Ectodermal cell (in vitro differentiated cells): ENCODE results near the gene NFE2L2.
"Not testable (repeated sequence)": the region's sequence is repeated elsewhere in the genome, so short reads cannot be mapped to it uniquely, and the experiment has no call there.

ENCODE experiments used
- H3K27ac ChIP-seq: 2 replicates; pipeline ENCODE4 v1.7.0; 2013; ENCODE audit warnings: mild to moderate bottlenecking, low read depth, low read length; ENCODE audit not compliant: insufficient read depth, poor library complexity, severe bottlenecking
- H3K27me3 ChIP-seq: 2 replicates; pipeline ENCODE4 v1.7.0; 2013; ENCODE audit warnings: mild to moderate bottlenecking, low read length; ENCODE audit not compliant: insufficient read depth, control insufficient read depth, poor library complexity, severe bottlenecking
- H3K36me3 ChIP-seq: one replicate; pipeline ENCODE4 v1.7.0; 2013; ENCODE audit warnings: low read length; ENCODE audit not compliant: control insufficient read depth, insufficient read depth
- H3K4me1 ChIP-seq: one replicate; pipeline ENCODE4 v1.7.0; 2013; ENCODE audit warnings: low read length; ENCODE audit not compliant: control insufficient read depth, insufficient read depth
- H3K4me3 ChIP-seq: 2 replicates; pipeline ENCODE4 v1.7.0; 2013; ENCODE audit warnings: low read depth, low read length, control low read depth; ENCODE audit not compliant: insufficient read depth
- H3K9me3 ChIP-seq: 2 replicates; pipeline ENCODE4 v1.7.0; 2013; ENCODE audit warnings: mild to moderate bottlenecking, low read length, moderate library complexity; ENCODE audit not compliant: control insufficient read depth
- WGBS, 2 experiments: methylation state at CpG; one replicate each; pipeline ENCODE4 v1.1.7; 2013; ENCODE audit warnings: missing lambda C conversion rate in 2 of 2; 5-methylcytosine and 5-hydroxymethylcytosine counted together

The NFE2L2 gene

DNA sequence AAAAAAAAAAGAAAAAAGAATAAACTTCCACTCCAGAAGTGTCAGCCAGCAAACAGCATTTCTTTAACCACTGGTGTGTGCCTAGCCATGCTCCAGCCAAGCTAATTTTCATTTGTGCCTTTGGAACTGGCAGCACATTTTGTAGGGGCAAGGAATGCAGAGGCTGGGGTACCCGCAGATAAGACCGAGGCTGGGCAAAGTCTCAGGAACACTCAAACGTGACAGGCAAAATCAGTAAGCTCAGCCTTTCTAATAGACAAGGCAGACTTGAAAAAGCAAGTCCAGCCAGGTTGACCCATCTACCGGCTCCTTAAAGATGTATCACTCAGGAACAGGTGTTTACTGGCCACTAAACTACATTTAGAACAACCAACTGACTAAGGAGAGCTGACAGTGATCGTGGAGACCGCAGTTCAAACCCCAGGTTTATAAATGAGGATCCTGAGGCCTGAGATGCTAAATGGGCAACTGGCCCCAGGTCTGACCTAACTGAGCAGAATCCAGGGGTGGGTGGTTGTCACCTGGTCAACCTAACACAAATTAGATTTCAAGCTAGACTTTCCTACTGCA, 16.7 kb downstream of the NFE2L2 start:
- Histone ChIP-seq H3K36me3 (no peaks in the 10 kb centered on the region), H3K27ac (no peak overlapping the region), H3K27me3 (no peaks in the 10 kb centered on the region), H3K9me3 (no peaks in the 10 kb centered on the region), H3K4me1 (no peaks in the 10 kb centered on the region), H3K4me3 (no peak overlapping the region)
- 93 to 96% methylated on average over 6 of the region's 6 CpGs for WGBS, 2 experiments

DNA sequence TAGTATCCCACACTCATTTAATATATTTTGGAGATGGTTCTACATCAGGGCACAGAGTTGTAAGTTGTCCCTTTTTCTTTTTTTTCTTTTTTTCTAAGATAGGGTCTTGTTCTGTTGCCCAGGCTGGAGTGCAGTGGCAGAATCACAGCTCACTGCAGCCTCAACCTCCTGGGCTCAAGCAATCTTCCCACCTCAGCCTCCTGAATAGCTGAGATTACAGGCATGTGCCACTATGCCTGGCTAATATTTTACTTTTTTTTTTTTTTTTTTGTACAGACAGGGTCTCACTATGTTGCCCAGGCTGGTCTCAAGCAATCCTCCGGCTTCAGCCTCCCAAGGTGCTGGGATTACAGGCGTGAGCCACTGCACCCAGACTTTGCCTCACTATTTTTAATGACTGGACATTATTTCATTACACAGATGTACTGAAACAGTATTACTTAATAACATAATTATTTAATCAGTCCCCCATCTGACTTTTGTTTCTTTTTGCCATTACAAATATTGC, 17.9 kb downstream of the NFE2L2 start:
- H3K27ac ChIP-seq, H3K4me3 ChIP-seq, H3K4me1 ChIP-seq, H3K9me3 ChIP-seq, H3K27me3 ChIP-seq, H3K36me3 ChIP-seq: not testable (repeated sequence)
- WGBS, 2 experiments = 91 to 97% methylated on average over 2 of the region's 2 CpGs

DNA sequence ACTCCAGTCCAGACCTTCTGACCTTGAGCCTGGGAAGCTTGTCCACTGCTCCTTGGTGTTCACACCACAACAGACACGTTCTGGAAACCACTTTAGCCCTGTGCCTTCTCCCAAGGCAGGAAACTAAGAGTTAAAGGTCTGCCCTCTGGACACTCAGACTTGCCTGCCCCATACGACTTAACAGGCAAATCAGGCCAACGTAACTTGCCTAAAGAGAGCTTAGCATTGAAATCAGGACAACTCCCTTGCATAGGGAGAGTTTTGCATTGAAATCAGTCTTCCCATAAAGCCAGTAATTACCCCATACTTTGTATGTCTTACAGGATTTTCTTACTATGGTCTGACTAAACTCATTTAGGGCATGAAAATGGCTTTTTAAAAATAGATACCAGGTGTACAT, 18.5 kb downstream of the NFE2L2 start:
- Histone ChIP-seq H3K27me3 (no peaks in the 10 kb centered on the region), H3K36me3 (no peaks in the 10 kb centered on the region), H3K27ac (no peak overlapping the region), H3K9me3 (no peaks in the 10 kb centered on the region), H3K4me3 (no peak overlapping the region), H3K4me1 (no peaks in the 10 kb centered on the region)
- WGBS, 2 experiments = 37 to 43% methylated on average over 3 of the region's 3 CpGs

DNA sequence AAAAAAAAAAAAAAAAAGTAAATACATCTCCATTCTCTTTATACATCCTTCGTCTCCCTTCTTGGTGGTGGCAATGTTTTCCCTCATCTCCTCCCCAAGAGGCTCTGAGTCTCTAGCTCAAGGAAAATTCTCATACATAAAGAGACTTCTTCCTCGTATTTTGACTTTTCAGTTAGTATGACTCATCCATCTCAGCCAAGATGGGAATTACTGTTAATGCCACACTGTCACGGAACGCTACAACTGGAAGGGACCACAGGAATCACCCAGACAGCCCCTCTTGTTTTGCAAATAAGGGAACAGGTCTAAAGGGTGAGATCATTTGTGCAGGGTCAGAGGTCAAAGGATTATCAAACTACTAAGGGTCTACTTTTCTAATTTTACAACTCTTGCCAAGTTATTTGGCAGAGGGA, 19.5 kb downstream of the NFE2L2 start:
- no peaks in the 10 kb centered on the region for H3K9me3 ChIP-seq
- H3K27ac ChIP-seq = no peak overlapping the region
- H3K4me1 ChIP-seq = no peaks in the 10 kb centered on the region
- no peak overlapping the region for H3K4me3 ChIP-seq
- 48 to 55% methylated on average over 4 of the region's 4 CpGs for WGBS, 2 experiments
- no peaks in the 10 kb centered on the region for H3K36me3 ChIP-seq
- H3K27me3 ChIP-seq = no peaks in the 10 kb centered on the region

DNA sequence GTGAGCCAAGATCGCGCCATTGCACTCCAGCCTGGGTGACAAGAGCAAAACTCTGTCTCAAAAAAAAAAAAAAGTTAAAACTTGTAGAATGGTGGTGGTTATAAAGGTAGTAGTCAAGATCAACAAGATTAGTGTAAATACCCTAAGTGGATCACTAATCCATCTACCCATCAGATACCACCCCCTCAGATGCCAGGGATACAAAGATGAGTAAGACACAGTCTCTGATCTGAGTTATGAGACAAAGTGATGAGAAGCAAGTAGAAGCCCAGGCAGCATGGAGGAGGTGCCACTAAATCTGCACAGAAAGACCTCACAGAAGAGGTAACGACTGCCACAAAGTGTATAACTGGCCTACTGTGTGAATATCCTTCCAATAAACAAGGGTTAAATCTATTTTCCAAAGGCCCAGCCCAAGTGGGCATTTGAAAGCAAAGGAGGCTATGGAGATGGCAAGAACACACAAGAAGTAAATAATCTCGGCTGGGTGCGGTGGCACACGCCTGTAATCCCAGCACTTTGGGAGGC, 20.2 kb downstream of the NFE2L2 start:
- no peaks in the 10 kb centered on the region for H3K9me3 ChIP-seq
- no peaks in the 10 kb centered on the region for H3K4me1 ChIP-seq
- 89 to 91% methylated on average over 6 of the region's 6 CpGs for WGBS, 2 experiments
- no peak overlapping the region for H3K27ac ChIP-seq
- no peak overlapping the region for H3K4me3 ChIP-seq
- H3K27me3 ChIP-seq = no peaks in the 10 kb centered on the region
- H3K36me3 ChIP-seq = no peaks in the 10 kb centered on the region

DNA sequence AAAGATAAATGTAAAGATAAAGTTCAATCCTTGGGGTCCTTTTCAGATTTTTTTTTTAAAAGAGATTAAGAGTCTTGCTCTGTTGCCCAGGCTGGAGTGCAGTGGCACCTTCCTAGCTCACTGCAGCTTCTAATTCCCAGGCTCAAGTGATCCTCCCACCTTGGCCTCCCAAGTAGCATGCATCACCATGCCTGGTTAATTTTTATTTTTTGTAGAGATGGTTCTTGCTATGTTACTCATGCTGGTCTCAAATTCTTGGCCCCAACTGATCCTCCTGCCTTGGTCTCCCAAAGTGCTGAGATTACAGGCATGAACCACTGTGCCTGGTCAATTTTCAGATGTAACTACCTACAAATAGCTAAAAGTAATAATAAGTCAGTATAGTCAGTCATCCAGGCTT, 21.1 kb downstream of the NFE2L2 start:
- Histone ChIP-seq H3K27me3 (no peaks in the 10 kb centered on the region), H3K9me3 (no peaks in the 10 kb centered on the region), H3K4me1 (no peaks in the 10 kb centered on the region), H3K4me3 (no peak overlapping the region), H3K27ac (no peak overlapping the region), H3K36me3 (no peaks in the 10 kb centered on the region)

DNA sequence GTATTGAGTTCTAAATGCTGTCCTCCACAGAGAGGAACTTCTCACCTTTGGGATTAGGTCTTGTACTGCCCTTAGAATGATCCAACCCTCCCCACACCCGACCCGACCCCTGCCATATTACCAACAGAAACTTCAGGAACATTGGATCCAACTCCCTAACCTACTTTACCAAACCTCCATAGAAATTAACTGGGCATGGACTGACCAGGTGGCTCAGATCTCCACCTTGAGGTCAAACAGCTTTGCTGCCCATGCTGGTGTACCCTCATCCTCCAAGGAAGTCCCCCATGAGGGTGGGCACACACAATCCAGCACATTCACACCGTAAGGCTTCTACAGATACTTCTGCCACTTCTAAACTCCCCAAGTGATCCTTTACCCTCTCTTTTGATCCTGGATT, 21.5 kb downstream of the NFE2L2 start:
- Histone ChIP-seq H3K9me3 (no peaks in the 10 kb centered on the region), H3K27me3 (no peaks in the 10 kb centered on the region), H3K4me1 (no peaks in the 10 kb centered on the region), H3K4me3 (no peak overlapping the region), H3K36me3 (no peaks in the 10 kb centered on the region), H3K27ac (no peak overlapping the region)
- 96 to 98% methylated on average over 3 of the region's 3 CpGs for WGBS, 2 experiments

DNA sequence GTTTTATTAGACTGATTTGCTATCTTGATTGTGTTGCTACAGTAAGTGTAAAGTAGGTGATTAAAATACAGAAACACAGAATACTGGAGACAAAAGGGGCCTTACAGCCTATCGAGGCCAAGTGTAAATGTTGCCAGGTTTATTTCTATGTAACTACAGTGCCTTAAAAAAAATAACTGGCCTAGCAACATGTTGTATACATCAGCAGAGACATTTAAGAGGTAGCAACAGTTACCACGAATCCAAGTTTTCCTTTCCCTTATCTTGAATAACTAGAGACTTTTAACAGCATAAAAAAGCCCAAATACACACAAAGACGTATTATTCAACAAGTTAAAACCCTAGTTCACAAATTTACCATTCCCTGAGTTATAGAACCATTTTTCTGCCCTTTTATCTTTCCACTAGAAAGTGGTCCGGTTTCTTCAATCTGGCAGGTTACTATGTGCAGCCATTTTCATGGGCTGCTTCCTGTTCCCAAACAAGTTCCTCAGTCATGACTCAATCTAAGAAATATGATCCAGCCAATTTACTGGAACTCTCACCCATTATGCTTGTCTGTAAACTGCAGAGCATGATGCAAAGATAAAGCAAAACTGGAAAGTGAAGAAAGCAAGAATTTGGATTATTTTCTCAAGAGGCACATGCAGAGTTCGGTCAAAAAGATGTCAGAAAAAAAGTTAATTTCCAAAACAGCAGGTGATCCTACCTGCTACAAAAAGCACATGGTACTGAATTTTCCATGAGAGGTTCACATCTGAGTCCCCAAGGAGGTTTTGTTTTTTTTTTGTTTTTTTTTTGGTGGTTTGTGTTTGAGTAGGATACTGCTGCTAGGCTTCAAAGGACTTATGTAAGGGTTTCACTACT, 22.2 kb downstream of the NFE2L2 start:
- 87 to 89% methylated on average over 5 of the region's 5 CpGs for WGBS, 2 experiments
- H3K36me3 ChIP-seq = no peaks in the 10 kb centered on the region
- H3K4me3 ChIP-seq = no peak overlapping the region
- no peaks in the 10 kb centered on the region for H3K4me1 ChIP-seq
- H3K9me3 ChIP-seq = no peaks in the 10 kb centered on the region
- no peaks in the 10 kb centered on the region for H3K27me3 ChIP-seq
- H3K27ac ChIP-seq = no peak overlapping the region

DNA sequence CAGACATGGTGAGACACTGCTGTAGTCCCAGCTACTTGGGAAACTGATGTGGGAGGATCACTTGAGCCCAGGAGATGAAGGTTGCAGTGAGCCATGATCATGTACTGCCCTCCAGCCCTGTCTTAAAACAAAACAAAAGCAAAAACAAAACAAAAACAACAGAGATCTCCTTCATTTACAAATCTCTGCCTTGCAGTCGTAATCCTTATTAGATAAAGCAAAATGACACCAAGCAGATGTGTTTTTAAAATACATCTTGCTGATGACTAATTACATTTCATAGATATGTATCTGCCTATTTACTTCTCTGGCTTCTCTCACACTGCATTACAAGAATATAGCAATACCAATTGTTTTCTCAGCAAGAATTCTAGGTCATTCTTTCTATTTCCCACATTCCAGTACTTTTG, 22.8 kb downstream of the NFE2L2 start:
- Histone ChIP-seq H3K9me3 (no peaks in the 10 kb centered on the region), H3K27me3 (no peaks in the 10 kb centered on the region), H3K4me3 (no peak overlapping the region), H3K36me3 (no peaks in the 10 kb centered on the region), H3K27ac (no peak overlapping the region), H3K4me1 (no peaks in the 10 kb centered on the region)
- WGBS, 2 experiments = 80 to 100% methylated on average over 1 of the region's 1 CpG

DNA sequence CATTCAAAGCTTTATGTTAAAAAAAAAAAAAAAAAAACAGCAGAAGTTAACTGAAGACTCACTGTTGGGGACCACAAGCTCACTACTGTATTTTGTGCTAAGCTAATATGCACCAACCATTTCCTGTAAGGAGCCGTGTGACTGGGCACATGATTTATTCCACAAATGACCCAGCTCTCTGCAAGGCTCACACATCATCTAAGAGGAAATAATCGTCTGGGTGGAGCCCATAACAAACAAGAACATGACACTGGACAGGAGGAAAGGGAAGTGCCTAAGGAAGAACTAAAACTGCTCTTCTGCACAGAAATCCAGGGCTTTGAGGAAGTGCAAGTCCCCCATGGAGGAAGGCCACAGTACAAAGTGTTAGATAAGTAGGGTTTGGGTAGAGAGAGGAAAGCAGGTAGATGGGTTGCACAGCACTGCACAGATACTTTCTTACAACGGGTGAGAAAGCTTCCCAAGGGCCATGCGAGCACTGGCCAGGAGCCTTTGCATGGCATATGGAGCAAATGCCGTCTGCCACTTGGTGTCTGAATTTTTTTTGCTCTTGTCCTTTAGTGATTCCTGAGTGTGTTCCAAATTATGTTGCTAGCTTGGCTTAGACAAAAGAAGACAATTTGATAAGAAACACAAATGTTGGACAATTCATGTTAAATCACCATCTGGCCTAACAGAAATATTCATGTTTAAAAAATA, 24.4 kb downstream of the NFE2L2 start:
- H3K4me1 ChIP-seq = no peaks in the 10 kb centered on the region
- H3K27me3 ChIP-seq = no peaks in the 10 kb centered on the region
- H3K27ac ChIP-seq = no peak overlapping the region
- no peak overlapping the region for H3K4me3 ChIP-seq
- no peaks in the 10 kb centered on the region for H3K9me3 ChIP-seq
- WGBS, 2 experiments = 92 to 93% methylated on average over 5 of the region's 5 CpGs
- H3K36me3 ChIP-seq = no peaks in the 10 kb centered on the region
